LNCaP clone FGC (cell line): ENCODE measurements around the gene FCHO2.
A peak's percentile ranks its signal among the peaks of the same experiment; 100 is the strongest.
"Not testable (repeated sequence)": the region's sequence is repeated elsewhere in the genome, so short reads cannot be mapped to it uniquely, and the experiment has no call there.

ENCODE experiments used
- DNase-seq: peaks from one replicate; pipeline ENCODE4 v3.0.0-alpha.2; 2011; ENCODE audit warnings: low read depth
- H3K4me3 ChIP-seq: 2 replicates; pipeline ENCODE4 v1.5.1; 2011; ENCODE audit warnings: mild to moderate bottlenecking, low read depth, low read length, control low read depth
- CTCF ChIP-seq: IDR thresholded peaks from 2 replicates; pipeline ENCODE4 v1.5.1; 2012; ENCODE audit warnings: mild to moderate bottlenecking; ENCODE audit not compliant: control insufficient read depth, insufficient read depth; ENCODE audit errors: extremely low read depth

Gene FCHO2

GRCh38 chr5:72956324-72957140, 691 bp downstream of the FCHO2 start:
- no peak for DNase-seq
- TF ChIP-seq CTCF = no peak
- H3K4me3 ChIP-seq = peak overlapping the region; percentile 58

- no peak for TF ChIP-seq CTCF
- peak overlapping the region; percentile 58 for H3K4me3 ChIP-seq
- no peak for DNase-seq
Observed at GRCh38 chr5:72957337-72957736, 1.5 kb downstream of the FCHO2 start.

GRCh38 chr5:72959257-72959656, 3.4 kb downstream of the FCHO2 start:
- H3K4me3 ChIP-seq = no peak overlapping the region
- no peak for TF ChIP-seq CTCF
- DNase-seq = no peak

GRCh38 chr5:72974481-72974880, 18.6 kb downstream of the FCHO2 start:
- not testable (repeated sequence) for DNase-seq, H3K4me3 ChIP-seq

- not testable (repeated sequence) for H3K4me3 ChIP-seq, DNase-seq
Observed at GRCh38 chr5:72976810-72977209, 21.0 kb downstream of the FCHO2 start.

GRCh38 chr5:72985719-72986118, 29.9 kb downstream of the FCHO2 start:
- H3K4me3 ChIP-seq = no peak overlapping the region
- TF ChIP-seq CTCF = no peak
- DNase-seq = no peak

- no peak for DNase-seq
- H3K4me3 ChIP-seq = no peak overlapping the region
- TF ChIP-seq CTCF = no peak
Observed at GRCh38 chr5:72988769-72989168, 32.9 kb downstream of the FCHO2 start.

- no peak for DNase-seq
- no peak for TF ChIP-seq CTCF
- H3K4me3 ChIP-seq = no peak overlapping the region
Observed at GRCh38 chr5:72991394-72991793, 35.6 kb downstream of the FCHO2 start.
